GM21360 (cell line): ENCODE measurements around the gene SUSD1.
"Not testable (repeated sequence)": the region's sequence is repeated elsewhere in the genome, so short reads cannot be mapped to it uniquely, and the experiment has no call there.

Source experiments
- ATAC-seq: cut with Tn5 transposase; IDR thresholded peaks from one replicate; pipeline ENCODE4 v1.9.1; 2021; ENCODE audit warnings: mild to moderate bottlenecking, moderate library complexity; ENCODE audit not compliant: unreplicated experiment

Gene SUSD1

GRCh38 chr9:112174965-112175795, at the start of gene SUSD1:
Gene SUSD1 (minus strand): TSS chr9:112175297. CDS start chr9:112175235, 62 bp downstream.
- peak; percentile 47 for ATAC-seq

- peak; percentile 58 for ATAC-seq
Measured at GRCh38 chr9:112224401-112225289, 49.5 kb upstream of the SUSD1 start.

- ATAC-seq = peak; percentile 88
Measured at GRCh38 chr9:112218908-112219307, 43.8 kb upstream of the SUSD1 start.

- ATAC-seq = no peak
Measured at GRCh38 chr9:112212926-112213325, 37.8 kb upstream of the SUSD1 start.

GRCh38 chr9:112207451-112207850, 32.4 kb upstream of the SUSD1 start:
- ATAC-seq = no peak

- no peak for ATAC-seq
Measured at GRCh38 chr9:112203536-112203935, 28.4 kb upstream of the SUSD1 start.

- ATAC-seq = no peak
Measured at GRCh38 chr9:112200711-112201110, 25.6 kb upstream of the SUSD1 start.

GRCh38 chr9:112198646-112199045, 23.5 kb upstream of the SUSD1 start:
- ATAC-seq = no peak

- ATAC-seq = no peak
Measured at GRCh38 chr9:112194969-112195431, 19.9 kb upstream of the SUSD1 start.

GRCh38 chr9:112193572-112194288, 18.6 kb upstream of the SUSD1 start:
- no peak for ATAC-seq

- not testable (repeated sequence) for ATAC-seq
Measured at GRCh38 chr9:112190320-112190719, 15.2 kb upstream of the SUSD1 start.

- ATAC-seq = no peak
Measured at GRCh38 chr9:112188884-112189283, 13.8 kb upstream of the SUSD1 start.

GRCh38 chr9:112187404-112187803, 12.3 kb upstream of the SUSD1 start:
- ATAC-seq = no peak

GRCh38 chr9:112186695-112187094, 11.6 kb upstream of the SUSD1 start:
- ATAC-seq = no peak

GRCh38 chr9:112184946-112185345, 9.8 kb upstream of the SUSD1 start:
- ATAC-seq = no peak

- no peak for ATAC-seq
Measured at GRCh38 chr9:112184221-112184620, 9.1 kb upstream of the SUSD1 start.

- no peak for ATAC-seq
Measured at GRCh38 chr9:112180387-112180881, 5.3 kb upstream of the SUSD1 start.

- no peak for ATAC-seq
Measured at GRCh38 chr9:112179816-112180215, 4.7 kb upstream of the SUSD1 start.

GRCh38 chr9:112176524-112176923, 1.4 kb upstream of the SUSD1 start:
- no peak for ATAC-seq

- no peak for ATAC-seq
Measured at GRCh38 chr9:112175796-112176315, 759 bp upstream of the SUSD1 start.
